ENCODE data around the gene TCF12. TPM values are rescaled to one million over a fixed set of nuclear protein-coding genes. Genes with fewer than 3 reads are reported as not detected.

The TCF12 gene
- total RNA-seq: 10 to 100 TPM; 63.7 to 64.6 TPM

DNA sequence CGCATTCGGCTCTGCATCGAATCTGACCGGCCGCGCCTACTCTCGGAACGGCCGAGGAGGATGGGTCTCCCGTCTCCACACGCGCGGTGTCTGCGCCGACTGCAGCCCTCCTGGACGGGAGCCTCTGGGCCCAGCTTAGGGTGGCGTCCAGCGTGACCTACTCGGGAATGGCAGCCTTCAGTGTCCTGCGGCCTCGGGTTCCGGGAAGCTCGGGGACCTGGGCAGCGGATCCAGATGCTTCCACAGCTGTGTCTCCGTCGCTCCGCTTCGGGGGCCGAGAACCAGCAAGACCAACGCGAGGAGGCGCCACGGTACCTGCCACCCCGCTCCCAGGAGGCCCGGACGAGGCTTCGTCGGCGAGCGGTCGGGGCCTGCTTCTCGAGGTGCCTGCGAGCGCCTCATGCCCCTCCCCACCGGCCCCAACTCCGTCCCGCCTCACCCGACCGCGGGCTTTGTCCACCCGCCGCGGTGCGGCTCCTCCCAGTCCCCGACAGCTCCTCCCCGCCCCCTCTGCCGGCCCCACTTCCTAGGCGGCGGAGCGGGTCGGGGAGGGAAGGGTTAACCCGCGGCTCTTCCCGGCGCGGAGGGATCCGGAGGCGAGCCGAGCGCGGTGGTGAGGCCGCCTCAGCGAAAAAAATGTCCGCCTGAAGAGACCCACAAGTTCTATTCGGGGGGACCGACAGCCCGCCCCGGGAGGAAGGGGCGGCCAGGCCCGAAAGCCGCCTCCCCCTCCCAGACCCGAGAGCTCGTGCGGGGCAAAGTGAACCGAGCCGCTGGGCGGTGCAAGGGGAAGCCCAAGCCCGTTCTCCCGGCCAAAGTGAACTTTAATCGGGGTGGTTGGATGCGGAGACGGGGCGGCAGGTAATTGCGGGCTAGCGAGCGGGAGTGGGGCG lies at the start of gene TCF12:
TCF12 (plus strand) TSS at position 599 of the 893 bp plus-strand sequence. CDS start 1,270 bp downstream, outside the sequence.
- no peaks in the 10 kb centered on the region for H3K27me3 Mint-ChIP-seq
- intact Hi-C loops (cut with micrococcal nuclease): loop anchor here (1.0 to 5.0 kb wide), 6 partner anchors 31 to 789 kb away; partner anchors contain the start of genes POLR2M and ZNF280D
- peaks cover 16% of the 10 kb centered on the region for H3K36me3 Mint-ChIP-seq
- H3K27ac Mint-ChIP-seq: peak within 1 kb of the TSS; percentile 82
- POLR2A ChIA-PET: interaction anchor here (0.6 to 3.9 kb wide), 7 partner anchors 31 to 235 kb away, joined by 3 to 28 read pairs (median 3); partner anchors contain the start of gene ZNF280D
- H3K4me3 Mint-ChIP-seq: peak within 1 kb of the TSS; percentile 81
- CTCF ChIA-PET: interaction anchor here (0.7 to 1.8 kb wide), 14 partner anchors 9 to 422 kb away, joined by 3 to 9 read pairs (median 4); no protein-coding TSS in a partner anchor
- no peaks in the 10 kb centered on the region for H3K9me3 Mint-ChIP-seq
- peaks cover 30% of the 10 kb centered on the region for H3K4me1 Mint-ChIP-seq (ENCODE audit: low read depth)
- DNase-seq: peak; percentile 94

DNA sequence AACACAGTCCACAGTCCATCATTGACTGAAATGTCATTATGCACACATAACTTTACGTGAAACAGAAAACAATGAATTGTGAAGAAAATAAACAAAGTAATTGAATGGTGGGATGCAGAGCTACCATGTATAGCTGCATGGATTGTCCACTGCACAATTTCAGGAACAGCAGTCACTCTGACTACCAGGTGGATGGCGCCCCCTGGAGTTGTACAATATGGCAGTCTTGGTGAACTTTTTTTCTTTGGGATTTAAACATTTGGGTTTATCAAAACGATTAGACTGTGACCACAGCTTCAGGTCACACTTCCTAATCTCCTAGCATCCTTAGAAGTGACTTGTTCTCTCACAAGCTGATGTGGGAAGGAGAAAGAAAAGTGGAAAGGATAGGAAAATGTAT lies 48.9 kb upstream of the TCF12 start:
- DNase-seq: peak; percentile 65
- POLR2A ChIA-PET: no interaction called here
- Mint-ChIP-seq H3K4me3 (no peak overlapping the region), H3K27me3 (no peaks in the 10 kb centered on the region), H3K27ac (no peak overlapping the region), H3K4me1 (ENCODE audit: low read depth) (no peaks in the 10 kb centered on the region), H3K36me3 (no peaks in the 10 kb centered on the region), H3K9me3 (no peaks in the 10 kb centered on the region)
- intact Hi-C loops (cut with micrococcal nuclease): loop anchor here (1.0 kb wide), 2 partner anchors 373 to 378 kb away; no protein-coding TSS in a partner anchor
- CTCF ChIA-PET: interaction anchor here (0.6 to 7.6 kb wide), 24 partner anchors 13 to 440 kb away, joined by 3 to 209 read pairs (median 4); no protein-coding TSS in a partner anchor

DNA sequence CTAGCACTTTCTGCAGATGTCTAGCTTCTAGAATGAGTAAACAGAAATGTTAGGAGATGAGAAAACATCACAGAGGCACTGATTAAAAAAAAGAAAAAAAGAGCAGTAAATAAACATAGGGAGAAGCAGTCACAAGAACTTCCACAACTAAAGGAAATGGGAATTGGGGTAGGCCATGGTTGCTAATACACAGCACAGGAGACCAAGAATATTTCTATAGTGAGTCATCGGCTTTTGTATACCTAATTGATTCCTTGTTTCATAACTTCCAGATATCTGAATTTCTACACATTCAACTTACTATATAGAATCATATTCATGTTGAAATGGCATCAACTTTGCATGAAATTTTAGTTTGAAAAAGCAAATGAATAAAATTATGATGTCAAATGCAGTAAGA lies 47.3 kb upstream of the TCF12 start:
- no peaks in the 10 kb centered on the region for H3K27me3 Mint-ChIP-seq
- no peak overlapping the region for H3K27ac Mint-ChIP-seq
- H3K9me3 Mint-ChIP-seq: no peaks in the 10 kb centered on the region
- no peaks in the 10 kb centered on the region for H3K4me1 Mint-ChIP-seq (ENCODE audit: low read depth)
- ChIA-PET POLR2A (no interaction called here), CTCF (interaction anchor here (1.4 to 7.6 kb wide), 4 partner anchors 49 to 436 kb away, joined by 3 to 209 read pairs (median 8); no protein-coding TSS in a partner anchor)
- H3K4me3 Mint-ChIP-seq: no peak overlapping the region
- no peak for DNase-seq
- no peaks in the 10 kb centered on the region for H3K36me3 Mint-ChIP-seq
- intact Hi-C loops (cut with micrococcal nuclease): no loop called here

DNA sequence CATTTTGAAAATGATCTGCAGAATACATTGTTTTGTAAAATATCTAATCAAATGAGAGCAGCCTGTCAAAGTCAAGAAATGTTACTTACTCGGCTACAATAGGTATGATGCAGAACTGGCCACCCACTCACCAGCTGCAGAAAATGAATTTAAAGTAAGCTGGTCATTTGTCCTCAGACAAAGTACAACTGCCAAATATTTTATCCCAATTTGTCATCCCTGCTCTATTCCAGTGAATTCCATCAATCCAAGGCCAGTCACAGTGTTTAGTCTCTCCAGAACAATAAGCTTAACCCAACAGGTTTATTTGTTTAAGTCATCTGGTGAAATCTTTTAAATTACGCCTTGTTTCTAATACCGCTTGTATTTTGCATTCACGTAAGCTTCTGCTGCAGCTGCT lies 46.6 kb upstream of the TCF12 start:
- ChIA-PET CTCF (interaction anchor here (1.4 to 7.6 kb wide), 3 partner anchors 50 to 435 kb away, joined by 3 to 209 read pairs (median 14); no protein-coding TSS in a partner anchor), POLR2A (no interaction called here)
- H3K27me3 Mint-ChIP-seq: no peaks in the 10 kb centered on the region
- no peaks in the 10 kb centered on the region for H3K4me1 Mint-ChIP-seq (ENCODE audit: low read depth)
- no peaks in the 10 kb centered on the region for H3K9me3 Mint-ChIP-seq
- no peaks in the 10 kb centered on the region for H3K36me3 Mint-ChIP-seq
- DNase-seq: no peak
- intact Hi-C loops (cut with micrococcal nuclease): no loop called here
- H3K4me3 Mint-ChIP-seq: no peak overlapping the region
- no peak overlapping the region for H3K27ac Mint-ChIP-seq

DNA sequence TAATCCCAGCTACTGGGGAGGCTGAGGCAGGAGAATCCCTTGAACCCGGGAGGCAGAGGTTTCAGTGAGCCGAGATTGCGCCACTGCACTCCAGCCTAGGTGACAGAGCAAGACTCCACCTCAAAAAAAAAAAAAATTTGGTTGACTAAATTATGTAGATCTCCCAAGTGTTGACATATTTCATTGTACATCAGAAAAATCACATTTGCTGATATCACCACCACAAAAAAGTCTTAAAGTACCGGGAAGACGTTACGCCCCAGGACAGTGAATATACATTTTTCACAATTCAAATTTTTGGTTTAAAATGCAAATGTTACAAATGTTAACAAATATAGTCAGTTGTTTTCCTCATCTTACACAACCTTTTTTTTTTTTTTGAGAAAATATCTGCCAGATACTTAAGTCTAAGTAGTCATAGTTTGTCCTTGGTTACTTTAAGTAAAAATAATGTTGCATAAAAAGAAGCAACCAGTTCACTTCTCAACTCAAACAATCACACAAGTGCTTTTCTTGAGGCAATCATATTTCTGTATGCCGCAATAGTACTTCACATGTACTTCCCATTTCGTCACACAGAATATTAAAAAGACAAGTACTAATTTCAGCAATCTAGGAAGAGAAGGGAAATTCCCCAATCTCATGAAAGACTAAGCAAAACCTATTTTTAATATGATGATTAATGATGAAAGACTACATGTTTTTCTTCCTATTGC lies 41.0 kb upstream of the TCF12 start:
- Mint-ChIP-seq H3K4me1 (ENCODE audit: low read depth) (peaks cover 4% of the 10 kb centered on the region), H3K36me3 (no peaks in the 10 kb centered on the region), H3K27me3 (no peaks in the 10 kb centered on the region), H3K9me3 (no peaks in the 10 kb centered on the region), H3K27ac (no peak overlapping the region), H3K4me3 (no peak overlapping the region)
- CTCF ChIA-PET: no interaction called here
- intact Hi-C loops (cut with micrococcal nuclease): no loop called here
- DNase-seq: no peak
- POLR2A ChIA-PET: no interaction called here

DNA sequence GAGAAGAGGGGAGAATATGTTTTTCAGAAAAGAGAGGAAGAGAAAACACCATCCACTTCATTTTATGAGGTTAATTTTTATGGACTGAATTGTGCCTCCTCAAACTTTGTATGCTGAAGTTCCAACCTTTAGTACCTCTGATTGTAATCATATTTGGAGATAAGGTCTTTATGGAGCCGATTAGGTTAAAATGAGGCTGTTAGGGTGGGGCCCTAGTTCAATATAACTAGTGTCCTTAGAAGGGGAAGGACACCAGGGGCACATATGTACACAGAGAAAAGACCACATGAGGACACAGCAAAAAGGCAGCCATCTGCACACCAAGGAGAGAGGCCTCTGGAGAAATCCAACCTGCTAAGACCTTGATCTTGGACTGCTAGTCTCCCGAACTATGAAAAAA lies 38.9 kb upstream of the TCF12 start:
- intact Hi-C loops (cut with micrococcal nuclease): no loop called here
- Mint-ChIP-seq H3K27ac (no peak overlapping the region), H3K4me1 (ENCODE audit: low read depth) (peaks cover 4% of the 10 kb centered on the region), H3K4me3 (no peak overlapping the region), H3K36me3 (no peaks in the 10 kb centered on the region), H3K9me3 (no peaks in the 10 kb centered on the region), H3K27me3 (no peaks in the 10 kb centered on the region)
- DNase-seq: no peak
- CTCF ChIA-PET: interaction anchor here (1.1 kb wide), 1 partner anchor 39 kb away, joined by 3 read pairs; the partner anchor contains the start of gene TCF12
- POLR2A ChIA-PET: no interaction called here

DNA sequence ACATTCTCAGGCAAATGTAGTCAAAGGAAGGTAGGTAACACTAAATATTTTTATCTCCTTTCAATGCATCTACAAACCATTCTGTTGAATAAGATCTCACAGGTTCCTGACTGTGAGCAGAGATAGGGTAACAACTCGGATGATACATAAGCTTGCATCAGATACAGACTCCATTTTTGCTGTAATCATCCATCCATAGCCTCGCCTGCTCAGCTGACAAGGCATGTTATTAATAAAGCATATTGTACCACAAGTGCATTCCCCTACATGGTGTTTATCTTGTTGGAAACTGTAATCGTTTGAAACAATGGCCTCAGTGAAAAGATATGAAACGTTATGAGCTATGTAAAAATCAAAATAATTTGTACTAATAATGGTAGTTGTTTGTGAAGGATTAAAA lies 35.4 kb upstream of the TCF12 start:
- Mint-ChIP-seq H3K4me1 (ENCODE audit: low read depth) (peaks cover 16% of the 10 kb centered on the region), H3K4me3 (no peak overlapping the region), H3K27ac (no peak overlapping the region), H3K9me3 (no peaks in the 10 kb centered on the region), H3K36me3 (no peaks in the 10 kb centered on the region), H3K27me3 (no peaks in the 10 kb centered on the region)
- no peak for DNase-seq
- POLR2A ChIA-PET: interaction anchor here (1.1 kb wide), 1 partner anchor 35 kb away, joined by 3 read pairs; the partner anchor contains the start of gene TCF12
- intact Hi-C loops (cut with micrococcal nuclease): no loop called here
- CTCF ChIA-PET: interaction anchor here (0.8 to 1.2 kb wide), 2 partner anchors 13 to 423 kb away, joined by 3 to 4 read pairs; no protein-coding TSS in a partner anchor

DNA sequence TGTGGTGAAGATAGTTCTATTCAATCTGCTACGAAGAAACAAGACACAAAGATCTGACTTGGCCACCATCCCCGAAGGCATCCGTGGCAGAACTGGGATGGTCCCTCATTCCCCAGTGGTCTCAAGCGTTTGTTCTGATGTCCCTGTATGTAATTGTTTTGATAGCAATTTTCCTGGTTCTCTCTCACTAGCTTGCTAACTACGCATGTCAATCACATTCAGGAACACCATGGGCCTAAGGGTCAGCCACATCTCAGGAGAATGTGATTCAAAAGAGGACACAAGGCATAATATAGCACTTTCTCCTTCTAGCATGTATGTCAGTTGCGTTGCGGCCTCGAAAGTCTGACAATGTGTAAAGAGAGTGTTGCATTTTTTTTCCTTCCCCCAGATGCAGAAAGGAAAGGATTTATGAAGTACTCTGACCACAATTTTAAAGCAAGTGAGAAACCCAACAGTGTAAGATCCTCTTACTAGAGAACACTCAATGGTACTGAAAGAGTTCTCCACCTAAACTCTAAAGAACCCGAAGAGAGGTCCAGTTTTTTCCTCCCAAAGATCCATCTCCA lies 32.0 kb upstream of the TCF12 start:
- Mint-ChIP-seq H3K27ac (peak overlapping the region; percentile 78), H3K36me3 (no peaks in the 10 kb centered on the region), H3K27me3 (no peaks in the 10 kb centered on the region), H3K9me3 (no peaks in the 10 kb centered on the region), H3K4me1 (ENCODE audit: low read depth) (peaks cover 26% of the 10 kb centered on the region), H3K4me3 (peak overlapping the region; percentile 77)
- POLR2A ChIA-PET: interaction anchor here (2.3 kb wide), 1 partner anchor 32 kb away, joined by 28 read pairs; the partner anchor contains the start of gene TCF12
- DNase-seq: peak; percentile 14
- intact Hi-C loops (cut with micrococcal nuclease): loop anchor here (2.0 kb wide), 1 partner anchor 154 kb away; the partner anchor contains the start of gene ZNF280D
- CTCF ChIA-PET: interaction anchor here (0.5 kb wide), 1 partner anchor 24 kb away, joined by 3 read pairs; no protein-coding TSS in a partner anchor

DNA sequence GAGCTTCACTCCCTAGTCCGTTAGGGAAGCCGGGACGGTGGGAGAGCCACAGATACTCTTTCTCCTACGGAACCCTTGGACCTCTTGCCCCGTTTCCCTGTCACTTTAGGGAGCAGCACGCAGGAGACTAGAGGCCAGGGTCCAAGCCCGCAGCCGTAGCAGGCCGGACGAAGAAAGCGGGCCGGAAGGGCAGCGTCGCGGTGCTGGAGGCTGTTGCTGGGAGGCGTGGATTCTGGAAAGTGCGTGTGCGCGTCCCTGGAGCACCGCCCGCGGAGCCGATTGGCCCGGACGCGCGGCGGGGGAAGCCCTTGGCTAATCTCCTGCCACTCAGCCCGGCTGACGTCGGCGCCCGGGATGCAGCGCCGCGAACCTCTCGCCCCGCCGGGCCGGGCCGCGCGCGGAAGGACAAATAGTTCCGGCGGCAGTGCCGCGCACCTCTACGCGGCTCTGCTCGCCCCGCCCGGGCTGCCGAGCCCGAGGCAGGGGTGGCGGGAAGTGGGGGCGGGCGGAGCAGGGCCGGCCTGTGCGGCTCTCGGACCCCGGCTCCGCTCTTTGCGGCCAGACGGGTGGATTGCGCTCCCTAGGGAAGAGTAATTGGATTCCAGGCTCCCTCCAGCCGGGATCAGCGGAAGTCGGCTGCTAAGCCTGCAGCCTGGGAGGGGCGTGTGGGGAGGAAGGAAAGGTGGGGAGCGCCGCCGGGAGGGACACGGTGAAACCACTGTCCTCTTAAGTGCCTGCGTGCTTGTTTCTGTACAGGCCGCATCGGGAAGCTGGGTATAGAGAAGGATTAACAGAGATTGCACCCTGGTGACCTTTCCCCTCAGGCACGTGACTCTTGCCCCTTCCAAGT lies 31.3 kb upstream of the TCF12 start:
- DNase-seq: peak; percentile 87
- peaks cover 26% of the 10 kb centered on the region for H3K4me1 Mint-ChIP-seq (ENCODE audit: low read depth)
- POLR2A ChIA-PET: interaction anchor here (2.3 kb wide), 1 partner anchor 32 kb away, joined by 28 read pairs; the partner anchor contains the start of gene TCF12
- no peaks in the 10 kb centered on the region for H3K36me3 Mint-ChIP-seq
- intact Hi-C loops (cut with micrococcal nuclease): loop anchor here (1.0 to 2.0 kb wide), 2 partner anchors 31 to 154 kb away; partner anchors contain the start of genes TCF12 and ZNF280D
- H3K27me3 Mint-ChIP-seq: no peaks in the 10 kb centered on the region
- CTCF ChIA-PET: interaction anchor here (0.5 to 1.1 kb wide), 2 partner anchors 23 to 31 kb away, joined by 3 to 9 read pairs; partner anchors contain the start of gene TCF12
- H3K27ac Mint-ChIP-seq: peak overlapping the region; percentile 81
- no peaks in the 10 kb centered on the region for H3K9me3 Mint-ChIP-seq
- H3K4me3 Mint-ChIP-seq: peak overlapping the region; percentile 77

DNA sequence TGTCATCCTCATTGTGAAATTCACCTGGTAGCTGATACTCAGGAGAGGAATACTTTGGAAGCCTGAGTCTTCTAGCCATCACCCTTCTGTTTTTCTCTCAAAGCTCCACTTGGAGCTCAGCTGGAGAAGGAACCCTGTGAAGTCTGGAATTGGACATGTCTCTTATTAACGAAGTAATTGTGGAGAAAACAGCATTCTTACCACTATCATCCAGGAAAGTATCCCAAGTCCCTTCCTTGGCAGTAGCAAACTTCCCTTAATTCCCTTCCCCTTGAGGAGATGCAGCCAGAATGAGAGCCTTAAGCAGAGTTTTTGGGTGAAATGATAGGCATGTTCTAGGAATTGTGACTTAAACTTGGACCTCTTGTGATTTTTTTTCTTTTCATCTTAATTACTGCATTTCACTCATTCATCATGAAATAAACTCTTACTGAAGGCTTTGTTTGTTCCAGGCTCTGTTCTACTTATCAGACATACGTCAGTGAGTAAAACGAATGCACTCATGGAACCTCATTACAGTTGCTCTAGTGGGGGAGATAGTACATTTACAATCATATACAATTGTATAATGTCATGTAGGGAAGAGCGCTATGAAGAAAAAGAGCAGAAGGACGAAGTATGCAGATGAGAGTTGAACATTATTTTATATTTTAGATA lies 30.5 kb upstream of the TCF12 start:
- intact Hi-C loops (cut with micrococcal nuclease): loop anchor here (1.0 to 2.0 kb wide), 2 partner anchors 30 to 155 kb away; partner anchors contain the start of genes TCF12 and ZNF280D
- CTCF ChIA-PET: interaction anchor here (1.1 kb wide), 1 partner anchor 30 kb away, joined by 9 read pairs; the partner anchor contains the start of gene TCF12
- H3K4me1 Mint-ChIP-seq (ENCODE audit: low read depth): peaks cover 26% of the 10 kb centered on the region
- H3K27ac Mint-ChIP-seq: peak overlapping the region; percentile 81
- H3K36me3 Mint-ChIP-seq: no peaks in the 10 kb centered on the region
- peak overlapping the region; percentile 77 for H3K4me3 Mint-ChIP-seq
- POLR2A ChIA-PET: interaction anchor here (2.3 kb wide), 1 partner anchor 31 kb away, joined by 28 read pairs; the partner anchor contains the start of gene TCF12
- DNase-seq: no peak
- no peaks in the 10 kb centered on the region for H3K27me3 Mint-ChIP-seq
- H3K9me3 Mint-ChIP-seq: no peaks in the 10 kb centered on the region
